Measurements from ENCODE around the gene ZNF827.

Gene ZNF827

GRCh38 chr4:145938618-145939440 lies at the start of gene ZNF827:
TSS of gene ZNF827 (minus strand) at chr4:145938823. CDS start at chr4:145938407, 416 bp downstream.
- peak; percentile 80 for DNase-seq

- DNase-seq, result no peak
These were observed 45.9 kb upstream of the ZNF827 start for GRCh38 chr4:145984563-145984962.

GRCh38 chr4:145982791-145983190 lies 44.2 kb upstream of the ZNF827 start:
- DNase-seq, result no peak

GRCh38 chr4:145979160-145979559 lies 40.5 kb upstream of the ZNF827 start:
- no peak for DNase-seq

- no peak for DNase-seq
These were observed 38.1 kb upstream of the ZNF827 start for GRCh38 chr4:145976680-145977079.

- no peak for DNase-seq
These were observed 21.4 kb upstream of the ZNF827 start for GRCh38 chr4:145960012-145960411.

GRCh38 chr4:145957302-145957701 lies 18.7 kb upstream of the ZNF827 start:
- DNase-seq, result no peak

GRCh38 chr4:145956288-145956890 lies 17.8 kb upstream of the ZNF827 start:
- peak; percentile 48 for DNase-seq

- DNase-seq, result peak; percentile 63
These were observed 16.3 kb upstream of the ZNF827 start for GRCh38 chr4:145954924-145955339.

GRCh38 chr4:145951931-145952330 lies 13.3 kb upstream of the ZNF827 start:
- no peak for DNase-seq

- DNase-seq, result no peak
These were observed 7.0 kb upstream of the ZNF827 start for GRCh38 chr4:145945431-145946155.

GRCh38 chr4:145944886-145945285 lies 6.3 kb upstream of the ZNF827 start:
- DNase-seq, result no peak

GRCh38 chr4:145939856-145940255 lies 1.2 kb upstream of the ZNF827 start:
- DNase-seq, result no peak

- no peak for DNase-seq
These were observed 773 bp upstream of the ZNF827 start for GRCh38 chr4:145939441-145939750.

GRCh38 chr4:145937971-145938611 lies 532 bp downstream of the ZNF827 start:
- peak; percentile 31 for DNase-seq

GRCh38 chr4:145936997-145937901 lies 1.4 kb downstream of the ZNF827 start:
- no peak for DNase-seq

- DNase-seq, result peak; percentile 78
These were observed 2.3 kb downstream of the ZNF827 start for GRCh38 chr4:145936142-145936996.

GRCh38 chr4:145935253-145936141 lies 3.1 kb downstream of the ZNF827 start:
- no peak for DNase-seq

- DNase-seq, result no peak
These were observed 4.1 kb downstream of the ZNF827 start for GRCh38 chr4:145934434-145935047.

- no peak for DNase-seq
These were observed 5.5 kb downstream of the ZNF827 start for GRCh38 chr4:145933134-145933533.

Measured in kidney glomerular epithelial cell (primary cell).